SK-N-SH treated with all-trans-retinoic acid at 6 μM for 48 hours (cell line): ENCODE results near the gene CCL16.

Experiments
- ATAC-seq: fragments of 200-7000 bp; cut with Tn5 transposase; 3 replicates; pipeline ENCODE4 v1.9.1; 2020; ENCODE audit warnings: mild to moderate bottlenecking, moderate library complexity
- ARNTL ChIP-seq: fragments of 450-650 bp; formaldehyde crosslinking; IDR thresholded peaks from 2 replicates; pipeline ENCODE4 v1.5.0; 2020; ENCODE audit warnings: low read depth, mild to moderate bottlenecking, moderate library complexity, borderline replicate concordance
- BACH2 ChIP-seq: fragments of 250-450 bp; sonication (Bioruptor Pico); IDR thresholded peaks from 2 replicates; pipeline ENCODE4 v1.9.0; 2021; ENCODE audit warnings: mild to moderate bottlenecking, borderline replicate concordance
- CREB5 ChIP-seq: fragments of 250-450 bp; sonication (Bioruptor Pico); IDR thresholded peaks from 2 replicates; pipeline ENCODE4 v1.5.1; 2020; ENCODE audit warnings: low read depth, mild to moderate bottlenecking, moderate library complexity
- CSDC2 ChIP-seq: fragments of 250-450 bp; sonication (Bioruptor Pico); IDR thresholded peaks from 2 replicates; pipeline ENCODE4 v1.5.0; 2020; ENCODE audit warnings: mild to moderate bottlenecking, moderate library complexity
- CSRNP3 ChIP-seq: fragments of 250-450 bp; sonication (Bioruptor Pico); IDR thresholded peaks from 2 replicates; pipeline ENCODE4 v1.5.1; 2021; ENCODE audit warnings: mild to moderate bottlenecking, moderate library complexity
- ESRRG ChIP-seq: fragments of 250-450 bp; sonication (Bioruptor Pico); IDR thresholded peaks from 2 replicates; pipeline ENCODE4 v1.6.1; 2021; ENCODE audit warnings: mild to moderate bottlenecking
- GLIS3 ChIP-seq: fragments of 250-450 bp; sonication (Bioruptor Pico); IDR thresholded peaks from 2 replicates; pipeline ENCODE4 v1.5.0; 2020; ENCODE audit warnings: mild to moderate bottlenecking, moderate library complexity
- ISL1 ChIP-seq: fragments of 250-450 bp; sonication (Bioruptor Pico); IDR thresholded peaks from 2 replicates; pipeline ENCODE4 v2.1.2; 2022; ENCODE audit warnings: mild to moderate bottlenecking, moderate library complexity
- OSR1 ChIP-seq: fragments of 250-450 bp; sonication (Bioruptor Pico); IDR thresholded peaks from 2 replicates; pipeline ENCODE4 v1.8.0; 2022; ENCODE audit warnings: moderate library complexity, mild to moderate bottlenecking, inconsistent platforms
- POU6F1 ChIP-seq: fragments of 250-450 bp; sonication (Bioruptor Pico); IDR thresholded peaks from 2 replicates; pipeline ENCODE4 v1.8.0; 2021; ENCODE audit warnings: low read depth, mild to moderate bottlenecking, moderate library complexity, borderline replicate concordance
- PPARA ChIP-seq: fragments of 250-450 bp; sonication (Bioruptor Pico); IDR thresholded peaks from 2 replicates; pipeline ENCODE4 v1.5.0; 2020; ENCODE audit warnings: mild to moderate bottlenecking, borderline replicate concordance
- RARB ChIP-seq: fragments of 250-450 bp; sonication (Bioruptor Pico); IDR thresholded peaks from 2 replicates; pipeline ENCODE4 v1.8.0; 2021; ENCODE audit warnings: mild to moderate bottlenecking, moderate library complexity
- SNAI2 ChIP-seq: fragments of 250-450 bp; sonication (Bioruptor Pico); IDR thresholded peaks from 2 replicates; pipeline ENCODE4 v1.5.0; 2020; ENCODE audit warnings: mild to moderate bottlenecking, moderate library complexity
- TCF4 ChIP-seq: fragments of 250-450 bp; sonication (Bioruptor Pico); IDR thresholded peaks from 2 replicates; pipeline ENCODE4 v1.8.0; 2021; ENCODE audit warnings: mild to moderate bottlenecking, moderate library complexity, borderline replicate concordance
- TOX ChIP-seq: fragments of 250-450 bp; sonication (Bioruptor Pico); IDR thresholded peaks from 2 replicates; pipeline ENCODE4 v1.8.0; 2021; ENCODE audit warnings: mild to moderate bottlenecking, moderate library complexity, borderline replicate concordance
- TSHZ2 ChIP-seq: fragments of 250-450 bp; sonication (Bioruptor Pico); IDR thresholded peaks from 2 replicates; pipeline ENCODE4 v1.5.0; 2020; ENCODE audit warnings: mild to moderate bottlenecking, moderate library complexity
- ZC3H10 ChIP-seq: fragments of 250-450 bp; sonication (Bioruptor Pico); IDR thresholded peaks from 2 replicates; pipeline ENCODE4 v1.5.1; 2021; ENCODE audit warnings: mild to moderate bottlenecking, moderate library complexity
- ZFP3 ChIP-seq: fragments of 250-450 bp; sonication (Bioruptor Pico); IDR thresholded peaks from 2 replicates; pipeline ENCODE4 v1.5.0; 2020; ENCODE audit warnings: mild to moderate bottlenecking, moderate library complexity
- ZFP30 ChIP-seq: fragments of 450-650 bp; formaldehyde crosslinking; IDR thresholded peaks from 2 replicates; pipeline ENCODE4 v1.5.0; 2022; ENCODE audit warnings: mild to moderate bottlenecking, moderate library complexity
- ZNF70 ChIP-seq: fragments of 450-650 bp; formaldehyde crosslinking; IDR thresholded peaks from 2 replicates; pipeline ENCODE4 v1.5.0; 2020; ENCODE audit warnings: mild to moderate bottlenecking, moderate library complexity
- ZNF8 ChIP-seq: fragments of 450-650 bp; formaldehyde crosslinking; IDR thresholded peaks from 2 replicates; pipeline ENCODE4 v1.5.0; 2020; ENCODE audit warnings: mild to moderate bottlenecking, moderate library complexity

Gene CCL16

GRCh38 chr17:36002631-36003030 lies 21.3 kb upstream of the CCL16 start:
- TF ChIP-seq ZNF8 (CRISPR knock-in tag) (no peak), ESRRG (CRISPR knock-in tag) (no peak), PPARA (no peak), TCF4 (CRISPR knock-in tag) (no peak), TSHZ2 (no peak), ARNTL (CRISPR knock-in tag) (no peak), OSR1 (no peak), RARB (CRISPR knock-in tag) (no peak)
- no peak for ATAC-seq

- no peak for ATAC-seq
- no peak for TF ChIP-seq POU6F1 (CRISPR knock-in tag)
- TF ChIP-seq TOX (CRISPR knock-in tag), result no peak
- no peak for TF ChIP-seq ZC3H10 (CRISPR knock-in tag)
- TF ChIP-seq ARNTL (CRISPR knock-in tag), result no peak
- TF ChIP-seq BACH2 (CRISPR knock-in tag), result no peak
- TF ChIP-seq ZFP30, result no peak
- no peak for TF ChIP-seq CSRNP3
- no peak for TF ChIP-seq ZNF70 (CRISPR knock-in tag)
- no peak for TF ChIP-seq TCF4 (CRISPR knock-in tag)
- no peak for TF ChIP-seq ESRRG (CRISPR knock-in tag)
- no peak for TF ChIP-seq ISL1 (CRISPR knock-in tag)
- no peak for TF ChIP-seq RARB (CRISPR knock-in tag)
- TF ChIP-seq, all 23 proteins: peak for 0
Measured at GRCh38 chr17:36001862-36002603, 20.7 kb upstream of the CCL16 start.

- no peak for ATAC-seq
Measured at GRCh38 chr17:36001110-36001771, 19.9 kb upstream of the CCL16 start, which contains the start of gene CCL15. Gene CCL15, minus strand, starts transcription at chr17:36001553. Its CDS starts 61 bp downstream, at chr17:36001492.

More at GRCh38 chr17:36001110-36001771, 19.9 kb upstream of the CCL16 start, which contains the start of gene CCL15:
- TF ChIP-seq CSDC2 (CRISPR knock-in tag), result no peak
- TF ChIP-seq ZFP30, result no peak
- TF ChIP-seq POU6F1 (CRISPR knock-in tag), result no peak
- TF ChIP-seq ZNF70 (CRISPR knock-in tag), result no peak
- no peak for TF ChIP-seq ZNF8 (CRISPR knock-in tag)
- TF ChIP-seq CREB5 (CRISPR knock-in tag), result no peak
- no peak for TF ChIP-seq ZC3H10 (CRISPR knock-in tag)
- TF ChIP-seq TCF4 (CRISPR knock-in tag), result no peak
- TF ChIP-seq SNAI2 (CRISPR knock-in tag), result no peak
- TF ChIP-seq OSR1, result no peak
- no peak for TF ChIP-seq GLIS3 (CRISPR knock-in tag)
- no peak for TF ChIP-seq RARB (CRISPR knock-in tag)
- no peak for TF ChIP-seq CSRNP3
- TF ChIP-seq TOX (CRISPR knock-in tag), result no peak
- TF ChIP-seq ZFP3 (CRISPR knock-in tag), result no peak
- TF ChIP-seq, all 23 proteins: peak for 0
